ENCODE results near the gene COQ5. TPM values are rescaled to one million over a fixed set of nuclear protein-coding genes. Genes with fewer than 3 reads are reported as not detected.

The COQ5 gene
- total RNA-seq, 1 donor from 2014 or later = 19.0 TPM

DNA sequence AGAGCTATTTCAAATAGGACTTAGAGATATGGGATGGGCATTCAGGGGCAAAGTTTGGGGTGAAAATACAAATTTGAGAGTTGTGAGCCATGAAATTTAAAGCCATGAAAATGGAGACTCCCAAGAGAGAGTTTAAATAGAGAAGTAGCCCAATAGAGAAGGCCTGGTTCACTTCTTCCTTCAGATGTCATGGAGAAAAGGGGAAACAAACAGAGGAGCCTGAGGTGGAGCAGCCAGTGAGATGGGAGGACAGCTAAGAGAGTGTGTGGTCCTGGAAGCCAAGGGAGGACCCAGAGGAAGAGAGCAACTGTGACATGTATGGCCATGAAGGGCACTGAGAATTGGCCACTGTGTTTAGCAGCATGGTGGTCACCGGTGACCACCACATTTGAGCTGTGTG is 45.3 kb downstream of the COQ5 start:
- no peak for DNase-seq (ENCODE audit: low read depth in 2 of 2)

DNA sequence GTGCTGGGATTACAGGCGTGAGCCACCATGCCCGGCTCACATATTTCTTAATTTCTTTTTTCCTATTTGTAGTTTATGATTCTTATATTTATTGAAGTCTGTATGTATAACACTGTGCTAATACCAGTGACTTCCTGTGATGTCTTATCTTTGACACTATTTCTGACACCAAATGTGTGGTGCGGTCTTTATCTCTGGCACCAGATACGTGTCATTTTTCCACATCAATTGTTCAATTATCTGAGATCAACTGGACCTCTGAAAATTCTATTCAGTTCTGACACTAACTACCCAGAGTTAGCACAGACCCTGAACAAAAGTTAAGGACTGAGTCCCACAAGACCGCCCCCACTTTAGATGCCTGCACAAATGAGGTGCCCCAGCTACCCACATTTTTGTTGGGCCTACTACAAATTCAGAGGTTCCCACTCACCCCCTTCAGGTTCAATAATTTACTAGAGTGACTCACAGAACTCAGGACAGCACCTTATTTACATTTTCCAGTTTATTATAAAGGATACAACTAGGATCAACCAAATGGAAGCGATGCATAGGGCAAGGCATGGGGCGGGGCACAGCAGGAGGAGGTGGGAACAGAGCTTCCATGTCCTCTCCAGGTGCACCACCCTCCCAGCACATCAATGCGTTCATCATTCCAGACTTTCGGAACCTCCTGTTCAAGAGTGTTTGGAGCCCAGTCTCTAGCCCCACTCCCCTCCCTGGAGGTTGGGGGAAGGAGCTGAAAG is 47.8 kb downstream of the COQ5 start:
- no peak for DNase-seq (ENCODE audit: low read depth in 2 of 2)

DNA sequence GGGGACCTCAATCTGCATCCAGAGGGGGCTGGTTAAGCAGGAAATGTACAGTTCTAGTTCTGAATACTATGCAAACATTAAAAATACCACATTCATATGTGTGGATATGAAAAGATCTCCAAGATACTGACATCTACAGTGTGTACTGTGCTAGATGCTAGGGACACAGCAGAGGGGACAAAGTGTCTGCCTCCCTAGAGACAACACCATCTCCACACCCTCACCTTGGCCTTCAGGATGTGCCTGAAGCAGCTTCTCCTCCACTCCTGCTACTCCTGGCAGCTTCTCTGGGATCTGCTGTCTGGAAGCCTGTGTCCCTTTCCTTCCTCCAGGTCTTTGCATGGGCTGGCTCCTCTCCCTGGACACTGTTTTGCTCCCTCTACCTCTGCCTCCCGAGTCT is 48.7 kb downstream of the COQ5 start:
- DNase-seq (ENCODE audit: low read depth in 2 of 2) = no peak

DNA sequence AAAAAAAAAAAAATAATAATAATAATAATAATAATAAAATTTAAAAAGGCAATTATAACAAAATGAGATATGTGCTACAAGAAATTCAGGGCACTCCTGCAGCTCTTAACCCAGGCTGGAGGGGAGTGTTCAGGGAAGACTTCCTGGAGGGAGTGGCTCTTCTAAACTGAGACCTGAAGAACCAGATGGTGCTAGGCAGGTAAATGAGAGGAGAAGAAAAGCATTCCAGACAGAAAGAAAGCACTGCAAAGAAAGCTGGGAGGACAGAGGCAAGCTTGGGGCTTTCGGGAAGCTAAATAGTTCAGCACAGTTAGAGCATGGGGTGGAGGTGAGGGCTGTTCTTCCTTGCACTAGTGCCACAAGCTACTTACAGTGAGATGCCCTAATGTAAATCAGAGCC is 49.5 kb downstream of the COQ5 start:
- no peak for DNase-seq (ENCODE audit: low read depth in 2 of 2)

DNA sequence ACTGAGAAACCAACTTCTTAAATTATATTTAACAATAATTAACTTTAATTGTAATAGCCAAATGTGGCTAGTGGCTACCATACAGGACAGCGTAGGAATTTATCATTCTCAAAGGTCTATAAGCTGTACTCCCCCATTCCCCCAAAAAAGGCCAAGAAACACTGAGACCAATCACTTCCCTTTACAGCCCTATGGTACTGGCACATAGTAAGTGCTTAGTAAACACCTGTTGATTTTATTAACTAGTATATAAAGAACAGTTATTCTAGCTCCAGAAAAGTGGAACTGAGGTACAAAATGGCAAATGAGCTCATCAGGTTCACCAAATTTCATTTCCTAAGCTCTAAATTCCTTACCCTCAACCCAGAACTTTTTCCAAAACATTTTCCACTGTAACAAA is 53.3 kb downstream of the COQ5 start:
- DNase-seq (ENCODE audit: low read depth in 2 of 2) = no peak

DNA sequence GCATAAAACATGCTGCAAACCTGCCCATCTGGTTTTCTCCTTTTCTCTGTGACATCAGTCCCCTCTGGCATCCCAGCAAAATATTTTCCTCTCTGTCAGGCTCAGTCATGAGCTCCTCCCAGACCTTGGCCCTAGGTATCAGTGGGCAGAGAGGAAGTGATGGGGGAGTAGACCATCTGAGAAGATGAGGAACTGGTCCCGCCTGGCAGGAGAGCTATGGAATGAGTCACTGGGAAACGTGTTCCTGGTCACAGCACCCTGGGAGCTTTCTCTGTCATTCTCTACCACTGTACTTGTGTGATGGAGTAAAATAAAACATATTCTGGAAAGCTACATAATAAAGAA is 54.4 kb downstream of the COQ5 start:
- peak; percentile 34 to 77 for DNase-seq (ENCODE audit: low read depth in 2 of 2)

DNA sequence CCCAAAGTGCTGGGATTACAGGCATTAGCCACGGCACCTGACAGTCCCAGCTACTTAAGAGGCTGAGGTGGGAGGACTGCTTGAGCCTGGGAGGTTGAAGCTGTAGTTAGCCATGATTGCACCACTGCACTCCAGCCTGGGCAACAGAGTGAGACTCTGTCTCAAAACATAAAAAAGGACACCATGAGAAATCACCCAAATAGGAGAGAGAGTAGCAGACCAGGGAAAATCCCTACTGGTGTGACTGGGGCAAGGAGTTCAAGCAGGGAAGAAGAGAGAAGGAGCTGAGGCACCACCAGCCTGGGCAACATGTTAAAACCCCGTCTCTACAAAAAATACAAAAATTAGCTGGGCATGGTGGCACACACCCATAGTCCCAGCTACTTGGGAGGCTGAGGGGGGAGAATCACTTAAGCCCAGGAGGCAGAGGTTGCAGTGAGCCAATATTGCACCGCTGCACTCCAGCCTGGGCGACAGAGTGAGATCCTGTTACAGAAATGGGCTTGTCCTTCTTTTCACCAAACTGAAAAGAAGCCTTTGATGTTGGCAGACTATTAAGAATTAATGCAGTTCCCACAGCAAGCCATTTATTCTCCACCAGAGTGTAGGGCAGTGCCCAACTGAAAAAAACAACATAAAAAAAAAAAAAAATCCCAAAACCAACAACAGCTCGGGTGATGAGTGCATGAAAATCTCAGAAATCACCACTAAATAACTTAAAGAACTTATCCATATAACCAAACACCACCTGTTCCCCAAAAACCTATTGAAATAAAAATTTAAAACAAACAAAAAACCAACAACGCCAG is 54.9 kb downstream of the COQ5 start:
- DNase-seq (ENCODE audit: low read depth in 2 of 2) = no peak

DNA sequence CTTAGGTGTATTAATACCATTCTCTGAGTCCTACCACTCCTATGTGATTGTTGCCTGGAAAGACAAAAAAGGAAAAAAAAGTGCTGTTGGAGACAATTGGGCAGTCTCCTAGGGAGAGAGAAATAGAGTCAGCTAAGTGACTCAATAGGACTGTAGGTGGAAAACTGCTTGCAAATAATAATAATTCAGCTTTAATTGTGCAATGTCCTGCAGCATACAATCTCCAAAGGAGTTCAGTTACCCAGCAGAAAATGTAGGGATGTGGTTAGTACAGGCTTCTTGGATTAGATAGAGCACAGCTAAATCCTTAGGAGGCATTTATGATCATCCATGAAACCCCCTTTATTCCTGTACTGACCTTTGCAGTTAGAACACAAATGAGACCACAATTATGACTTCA is 56.4 kb downstream of the COQ5 start:
- no peak for DNase-seq (ENCODE audit: low read depth in 2 of 2)

DNA sequence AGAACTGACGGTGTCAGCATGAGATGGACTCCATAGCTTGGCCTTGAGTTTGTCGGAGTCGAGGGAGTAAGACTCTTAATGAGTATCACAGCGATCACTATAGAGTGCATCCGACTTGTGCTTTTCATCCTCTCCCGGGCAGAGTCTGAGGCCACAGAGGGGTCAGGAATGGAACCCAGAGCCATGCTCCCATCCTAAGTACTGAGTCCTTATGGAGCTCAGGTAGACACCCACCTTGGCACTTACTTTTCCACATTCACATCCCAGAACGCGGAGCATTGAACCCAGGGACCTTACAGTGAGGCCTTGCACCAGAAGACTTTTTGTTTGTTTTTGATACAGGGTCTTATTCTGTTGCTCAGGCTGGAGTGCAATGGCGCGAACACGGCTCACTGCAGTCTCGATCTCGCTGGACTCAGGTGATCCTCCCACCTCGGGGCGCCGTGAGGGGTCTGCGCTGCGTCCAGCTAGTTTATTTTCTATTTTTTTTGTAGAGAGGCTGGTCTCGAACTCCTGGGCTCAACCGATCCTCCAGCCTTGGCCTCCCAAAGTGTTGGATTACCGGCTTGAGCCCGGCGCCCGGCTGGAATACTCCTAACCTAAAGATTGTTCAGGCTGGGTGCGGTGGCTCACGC is 58.7 kb downstream of the COQ5 start:
- DNase-seq (ENCODE audit: low read depth in 2 of 2) = peak; percentile 27

DNA sequence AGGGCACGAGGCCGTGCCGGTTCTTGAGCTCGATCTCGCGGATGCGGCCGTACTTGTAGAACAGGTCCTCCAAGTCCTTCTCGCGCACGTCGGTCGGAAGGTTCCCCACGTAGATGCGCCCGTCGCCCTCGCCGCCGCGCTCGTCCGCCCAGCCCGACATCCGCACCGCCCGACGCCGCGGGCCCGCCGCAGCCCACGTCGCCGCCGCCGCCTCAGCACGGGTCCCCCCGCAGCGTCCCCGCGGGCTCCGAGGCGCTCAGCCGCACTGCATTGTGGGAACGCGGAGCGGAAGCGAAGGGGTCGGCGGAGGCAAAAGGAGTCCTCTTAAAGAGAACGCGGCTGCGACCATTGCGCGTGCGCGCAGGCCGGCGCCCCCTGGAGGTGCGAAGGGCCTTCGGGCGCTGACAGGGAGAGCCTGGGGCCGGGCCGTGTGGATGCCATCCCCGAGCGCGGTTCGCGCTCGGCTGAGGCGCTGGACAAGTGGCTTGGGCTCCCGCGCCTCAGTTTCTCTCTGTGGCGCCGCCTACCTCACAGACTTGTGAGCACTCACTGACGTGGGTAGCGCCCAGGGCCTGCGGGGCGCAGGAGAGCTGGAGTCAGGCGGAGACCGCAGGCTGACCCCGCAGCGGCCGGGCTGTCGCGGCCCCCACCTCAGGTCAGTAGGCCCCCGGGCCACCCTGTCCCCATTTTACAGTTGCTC is 59.4 kb downstream of the COQ5 start, which contains the start of gene SRSF9:
SRSF9 (minus strand) TSS at position 299 of the 700 bp plus-strand sequence; CDS start at position 160, 139 bp downstream.
- DNase-seq (ENCODE audit: low read depth in 2 of 2) = peak; percentile 98 to 99

DNA sequence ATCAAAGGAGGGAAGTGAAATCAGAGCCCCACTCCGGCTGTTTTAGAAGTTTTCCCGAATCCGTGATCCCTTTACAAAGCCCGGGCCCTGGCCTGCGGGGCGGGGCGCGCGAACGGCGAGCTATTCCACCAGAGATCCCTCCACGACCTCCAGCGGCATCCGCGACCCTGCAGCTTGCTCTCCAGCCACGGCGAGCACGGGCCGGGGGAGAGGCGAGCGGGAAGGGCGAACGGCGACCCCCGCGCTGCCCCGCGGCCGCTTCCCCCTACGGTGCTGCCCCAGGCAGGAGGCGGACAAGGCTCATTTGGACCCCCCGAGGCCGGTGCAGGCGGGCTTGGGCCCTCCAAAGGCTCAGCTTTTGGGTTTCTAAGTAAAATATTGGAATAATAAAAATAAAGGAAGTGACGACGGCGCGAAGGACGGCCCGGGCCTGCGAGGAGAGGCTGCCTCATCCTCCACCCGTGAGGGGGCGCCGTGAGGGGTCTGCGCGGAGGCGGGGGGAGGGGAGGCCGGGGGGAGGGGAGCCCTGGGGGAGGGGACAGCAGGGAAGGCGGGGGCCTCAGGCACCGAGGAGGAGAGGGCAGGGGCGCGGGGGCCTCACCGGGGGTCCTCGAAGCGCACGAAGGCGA is 60.0 kb downstream of the COQ5 start:
- DNase-seq (ENCODE audit: low read depth in 2 of 2) = peak; percentile 59 to 61

DNA sequence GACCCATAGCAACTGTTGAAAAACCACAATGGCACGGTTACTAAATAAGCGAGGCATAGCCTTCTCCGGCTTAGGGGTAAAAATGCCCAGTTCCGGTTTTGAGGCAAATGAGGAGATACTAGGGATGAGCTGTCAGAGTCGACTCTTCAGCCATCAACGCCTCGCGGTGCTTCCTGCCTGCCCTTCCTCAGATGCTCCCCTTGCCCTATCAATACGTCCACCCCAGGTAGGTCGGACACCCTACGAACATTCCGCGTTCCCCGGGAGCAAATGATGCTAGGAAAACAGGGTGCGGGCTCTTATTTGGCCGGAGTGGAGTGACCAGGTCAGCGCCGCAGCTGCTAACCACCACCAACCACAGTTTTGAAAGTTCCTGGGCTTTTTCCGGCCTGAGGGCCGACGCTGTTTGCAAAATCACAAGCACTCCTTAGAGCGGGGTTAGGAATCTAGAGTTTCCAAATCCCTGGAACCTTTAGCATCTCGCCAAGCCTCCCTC is 60.6 kb downstream of the COQ5 start:
- DNase-seq (ENCODE audit: low read depth in 2 of 2) = peak; percentile 55 to 75

DNA sequence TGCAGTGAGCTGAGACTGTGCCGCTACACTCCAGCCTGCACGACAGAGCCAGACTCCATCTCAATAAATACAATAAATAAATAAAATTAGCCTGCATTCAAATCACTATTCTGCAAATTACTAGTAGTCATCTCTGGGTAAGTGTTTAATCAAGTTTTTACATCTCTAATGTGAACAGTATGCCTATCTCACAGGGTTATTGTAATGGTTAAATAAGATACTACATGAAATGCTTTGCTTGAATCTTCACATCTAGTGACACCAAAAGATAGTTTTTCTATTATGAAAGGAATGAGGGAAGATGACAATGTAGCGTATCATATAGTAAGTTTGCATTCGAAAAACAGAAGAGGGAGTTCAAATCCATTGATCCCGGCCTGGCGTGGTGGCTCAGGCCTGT is 61.5 kb downstream of the COQ5 start:
- no peak for DNase-seq (ENCODE audit: low read depth in 2 of 2)

DNA sequence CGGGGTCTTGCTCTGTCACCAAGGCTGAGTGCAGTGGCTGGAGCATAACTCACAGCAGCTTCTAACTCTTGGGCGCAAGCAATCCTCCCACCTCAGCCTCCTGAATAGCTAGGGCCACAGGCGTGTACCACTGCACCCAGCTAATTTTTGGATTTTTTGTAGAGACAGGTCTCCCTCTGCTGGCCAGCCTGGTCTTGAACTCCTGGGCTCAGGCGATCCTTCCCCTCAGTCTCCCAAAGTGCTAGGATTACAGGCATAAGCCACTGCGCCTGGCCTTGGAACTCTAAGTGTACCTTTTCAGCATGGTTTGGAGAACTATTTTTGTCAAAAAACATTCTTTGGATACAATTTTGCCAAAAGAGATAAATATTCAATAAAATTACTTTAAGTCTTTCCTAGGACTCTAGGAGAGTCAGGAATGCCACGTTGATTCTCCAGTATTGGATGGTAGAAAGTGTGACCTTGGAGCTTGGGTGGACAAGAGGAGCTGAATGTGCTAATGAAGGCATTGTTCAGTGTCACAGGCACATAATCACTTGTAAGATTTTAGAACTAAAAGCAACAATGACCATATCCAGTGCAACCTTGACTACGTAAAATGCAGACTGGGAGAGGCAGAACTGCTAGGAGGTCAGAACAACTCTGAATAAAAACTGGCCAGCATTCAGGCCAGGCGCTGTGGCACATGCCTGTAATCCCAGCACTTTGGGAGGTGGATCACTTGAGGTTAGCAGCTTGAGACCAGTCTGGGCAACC is 62.2 kb downstream of the COQ5 start:
- DNase-seq (ENCODE audit: low read depth in 2 of 2) = peak; percentile 55 to 58

DNA sequence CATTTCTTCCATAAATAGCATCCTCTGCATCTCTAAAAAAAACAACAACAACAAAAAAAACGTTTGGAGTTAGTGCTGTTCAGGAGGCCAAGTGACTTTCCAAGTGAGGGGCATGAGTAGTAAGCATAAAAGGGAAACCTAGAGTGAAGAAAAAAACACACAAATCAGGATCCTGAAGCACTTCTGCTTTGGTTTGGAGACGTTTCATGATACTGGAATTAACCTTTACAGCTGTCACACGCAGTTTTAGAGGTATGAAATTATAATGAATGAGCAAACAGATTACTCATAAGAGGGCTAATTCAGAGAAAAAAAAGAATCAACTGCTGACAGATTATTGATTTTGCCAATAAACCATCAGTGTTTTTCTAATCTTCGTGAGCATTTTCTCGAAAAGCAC is 63.2 kb downstream of the COQ5 start:
- no peak for DNase-seq (ENCODE audit: low read depth in 2 of 2)

DNA sequence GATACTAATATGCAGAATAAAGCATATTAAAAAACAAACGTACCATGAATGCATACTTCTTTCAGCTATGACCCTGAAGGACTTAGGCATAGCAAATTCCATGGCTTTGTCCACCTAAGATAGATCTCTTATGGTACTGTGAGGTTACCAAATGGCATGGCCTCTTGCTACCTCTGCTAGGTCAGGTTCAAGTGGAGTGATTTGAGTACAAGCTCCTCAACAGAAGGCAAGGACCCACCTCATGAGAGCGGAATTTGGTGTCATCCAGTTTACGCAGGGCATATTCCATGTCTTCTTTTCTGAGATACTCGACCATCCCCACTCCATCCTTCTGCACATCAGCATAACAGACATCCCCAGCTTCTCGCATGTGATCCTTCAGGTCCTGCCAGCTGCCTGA is 65.2 kb downstream of the COQ5 start:
- no peak for DNase-seq (ENCODE audit: low read depth in 2 of 2)

DNA sequence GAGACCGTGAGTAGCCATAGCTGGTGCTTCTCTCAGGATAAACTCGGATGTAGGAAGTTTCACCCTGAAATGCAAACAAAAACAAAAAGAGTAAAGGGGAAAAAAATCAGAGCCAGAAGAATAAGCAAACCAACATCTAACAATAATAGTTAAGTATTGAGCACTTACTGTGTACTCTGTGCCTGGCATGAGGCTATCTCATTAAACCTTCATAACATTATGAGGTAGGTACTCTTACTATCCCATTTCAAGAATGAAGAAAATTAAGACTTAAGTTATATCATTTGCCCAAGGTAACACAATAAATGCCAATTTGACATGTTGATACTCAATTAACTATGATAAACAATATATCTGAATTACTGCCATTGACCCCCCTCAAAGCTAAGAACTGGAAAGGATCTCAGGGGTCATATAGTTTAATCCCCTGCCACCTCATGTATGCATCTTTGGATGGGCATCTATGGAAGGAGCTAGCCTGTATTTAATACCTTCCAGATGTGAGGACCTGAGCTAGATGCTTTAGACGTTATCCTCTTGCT is 66.8 kb downstream of the COQ5 start:
- DNase-seq (ENCODE audit: low read depth in 2 of 2) = no peak

DNA sequence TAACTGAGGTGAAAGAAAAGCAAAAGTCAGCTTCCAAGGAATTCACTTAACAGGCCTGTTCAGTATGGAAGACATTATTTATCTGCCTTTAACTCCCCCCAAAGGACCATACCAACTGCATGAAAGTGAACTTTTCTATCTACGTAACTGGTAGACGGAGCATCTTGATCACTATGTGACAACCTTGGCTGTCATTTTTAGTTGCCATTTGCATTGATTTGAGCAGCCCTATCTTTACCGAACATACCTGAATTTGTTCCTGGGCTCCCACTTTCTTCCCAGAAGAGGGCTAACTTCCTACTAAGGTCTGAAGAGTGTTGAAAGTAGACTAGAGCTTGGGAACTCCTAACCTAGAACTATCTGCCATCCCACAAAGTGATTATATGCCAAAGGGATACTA is 68.8 kb downstream of the COQ5 start:
- no peak for DNase-seq (ENCODE audit: low read depth in 2 of 2)

DNA sequence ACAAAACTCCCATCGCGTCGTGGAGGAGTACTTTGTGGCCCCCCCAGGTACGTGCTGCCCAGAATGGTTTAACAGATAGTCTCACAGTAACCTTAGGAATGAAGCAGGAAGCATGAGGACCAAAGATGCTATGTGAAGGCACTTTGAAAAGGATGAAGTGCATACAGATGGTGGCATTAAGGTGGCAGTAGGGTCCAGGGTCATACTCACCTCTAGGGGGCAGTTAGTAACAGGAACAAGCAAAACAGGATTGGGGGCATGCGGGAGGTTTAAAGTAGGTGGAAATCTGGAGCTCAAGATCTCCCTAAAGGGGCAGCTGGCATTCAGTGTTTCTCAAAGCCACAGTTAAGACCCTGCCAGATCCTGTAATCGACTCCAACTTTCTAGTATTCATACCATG is 71.8 kb downstream of the COQ5 start:
- peak in 1 of 2 donors; percentile 29 for DNase-seq (ENCODE audit: low read depth in 2 of 2)

DNA sequence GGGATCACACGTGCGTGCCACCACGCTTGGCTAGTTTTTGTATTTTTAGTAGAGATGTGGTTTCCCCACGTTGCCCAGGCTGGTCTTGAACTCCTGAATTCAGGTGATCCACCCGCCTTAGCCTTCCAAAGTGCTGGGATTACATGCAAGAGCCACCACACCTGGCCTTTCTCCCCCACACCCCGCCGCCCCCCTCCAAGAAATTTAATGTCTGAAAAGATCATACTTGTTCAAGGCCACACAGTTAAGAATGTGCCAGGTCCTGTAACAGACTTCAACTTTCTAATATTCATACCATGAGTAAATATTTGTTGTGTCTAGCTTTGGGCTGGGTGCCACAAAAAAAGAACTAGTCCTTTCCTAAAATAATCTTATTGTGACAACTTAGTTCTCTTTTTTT is 73.7 kb downstream of the COQ5 start:
- DNase-seq (ENCODE audit: low read depth in 2 of 2) = no peak
